GM08714 (cell line): ENCODE measurements around the gene SENP7.
"Not testable (repeated sequence)": the region's sequence is repeated elsewhere in the genome, so short reads cannot be mapped to it uniquely, and the experiment has no call there.

Experiments
- H3K4me3 ChIP-seq: fragments of 200-500 bp; sonication (Bioruptor generic); 2 replicates; pipeline ENCODE4 v1.5.1; 2014; ENCODE audit warnings: mild to moderate bottlenecking, low read length, inconsistent platforms
- ZNF274 ChIP-seq: IDR thresholded peaks from 2 replicates; pipeline ENCODE4 v1.6.1; 2012; ENCODE audit warnings: mild to moderate bottlenecking, low read depth, low read length

SENP7 gene

DNA sequence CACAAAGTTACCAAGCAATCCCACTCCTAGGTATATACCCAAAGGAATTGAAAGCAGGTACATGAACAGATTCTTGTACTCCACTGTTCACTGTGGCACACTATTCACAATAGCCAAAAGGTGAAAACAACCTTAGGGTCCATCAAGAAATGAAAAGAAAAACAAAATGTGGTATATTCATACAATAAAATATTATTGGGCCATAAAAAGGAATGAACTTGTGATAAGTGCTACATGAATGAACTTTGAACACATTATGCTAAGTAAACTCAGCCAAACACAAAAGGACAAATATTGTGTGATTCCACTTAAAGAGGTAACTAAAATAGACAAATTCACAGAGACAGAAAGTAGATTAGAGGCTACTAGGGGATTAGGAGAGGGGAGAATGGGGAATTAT lies 137.4 kb downstream of the SENP7 start:
- no peak overlapping the region for H3K4me3 ChIP-seq
- TF ChIP-seq ZNF274, result no peak

DNA sequence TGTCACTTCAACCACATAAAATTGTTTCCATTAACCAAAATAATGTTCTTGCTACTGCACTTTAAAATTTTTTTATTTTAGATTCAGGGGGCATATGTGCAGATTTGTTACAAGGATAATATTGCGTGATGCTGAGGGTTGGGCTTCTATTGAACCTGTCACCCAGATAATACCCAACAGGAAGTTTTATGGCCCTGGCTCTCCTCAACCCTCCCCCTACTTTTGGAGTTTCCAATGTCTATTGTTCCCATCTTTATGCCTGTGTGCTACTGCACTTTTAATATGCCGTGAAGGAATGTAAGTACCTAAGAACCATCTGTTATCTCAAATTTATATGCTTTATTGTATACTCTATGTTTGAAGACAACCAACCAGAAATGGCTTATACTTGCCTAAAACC lies 150.6 kb downstream of the SENP7 start:
- H3K4me3 ChIP-seq, result no peak overlapping the region
- no peak for TF ChIP-seq ZNF274

DNA sequence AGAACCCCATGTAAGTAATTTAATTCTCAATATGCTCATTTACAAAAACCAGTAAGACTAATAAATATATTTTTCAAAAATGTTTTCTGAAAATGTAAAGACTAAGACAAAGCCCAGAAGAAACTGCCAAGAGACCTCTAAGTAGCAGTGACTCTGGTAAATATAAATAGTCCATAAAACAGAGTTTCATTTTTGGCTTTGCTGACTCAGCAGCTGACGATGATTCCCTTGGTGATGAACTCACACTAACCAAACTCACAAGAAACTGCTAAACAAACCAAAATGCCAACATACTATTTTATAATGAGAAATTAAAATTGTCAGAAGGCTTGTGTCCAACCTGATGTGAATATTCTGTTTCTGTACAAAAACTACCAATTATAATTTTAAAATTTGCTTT lies 161.2 kb downstream of the SENP7 start:
- no peak for TF ChIP-seq ZNF274
- H3K4me3 ChIP-seq, result no peak overlapping the region

DNA sequence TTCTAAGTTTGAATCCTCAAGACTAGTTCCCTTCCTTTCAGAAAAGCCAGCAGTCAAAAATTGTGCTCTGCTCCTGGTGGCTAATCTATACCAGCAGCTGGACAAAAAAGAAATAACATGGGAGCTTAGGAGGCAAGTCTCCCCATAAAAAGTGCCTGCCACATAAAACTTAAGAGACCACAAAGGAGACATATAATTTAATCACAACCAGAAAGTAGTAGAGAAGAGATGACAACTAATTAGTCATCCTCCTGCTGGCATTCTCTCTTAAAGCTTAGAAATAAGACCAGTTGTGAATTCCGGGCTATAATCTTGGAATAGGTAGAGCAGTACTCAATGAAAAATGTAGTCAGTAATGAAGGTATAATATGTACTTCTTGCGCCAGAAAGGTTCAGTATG lies 172.4 kb downstream of the SENP7 start:
- TF ChIP-seq ZNF274, result no peak
- H3K4me3 ChIP-seq, result no peak overlapping the region

DNA sequence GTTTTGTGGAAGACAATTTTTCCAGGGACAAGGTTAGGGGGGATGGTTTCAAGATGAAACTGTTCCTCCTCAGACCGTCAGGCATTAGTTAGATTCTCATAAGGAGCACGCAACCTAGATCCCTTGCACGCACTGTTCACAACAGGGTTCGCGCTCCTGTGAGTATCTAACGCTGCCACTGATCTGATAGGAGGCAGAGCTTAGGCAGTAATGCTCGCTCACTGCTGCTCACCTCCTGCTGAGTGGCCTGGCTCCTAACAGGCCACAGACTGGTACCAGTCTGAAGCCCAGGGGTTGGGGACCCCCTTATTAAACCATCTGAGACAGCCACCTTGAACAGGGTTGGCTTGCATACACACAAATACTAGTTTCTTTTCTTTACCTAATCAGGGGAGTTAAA lies 179.1 kb downstream of the SENP7 start:
- TF ChIP-seq ZNF274, result no peak
- no peak overlapping the region for H3K4me3 ChIP-seq

DNA sequence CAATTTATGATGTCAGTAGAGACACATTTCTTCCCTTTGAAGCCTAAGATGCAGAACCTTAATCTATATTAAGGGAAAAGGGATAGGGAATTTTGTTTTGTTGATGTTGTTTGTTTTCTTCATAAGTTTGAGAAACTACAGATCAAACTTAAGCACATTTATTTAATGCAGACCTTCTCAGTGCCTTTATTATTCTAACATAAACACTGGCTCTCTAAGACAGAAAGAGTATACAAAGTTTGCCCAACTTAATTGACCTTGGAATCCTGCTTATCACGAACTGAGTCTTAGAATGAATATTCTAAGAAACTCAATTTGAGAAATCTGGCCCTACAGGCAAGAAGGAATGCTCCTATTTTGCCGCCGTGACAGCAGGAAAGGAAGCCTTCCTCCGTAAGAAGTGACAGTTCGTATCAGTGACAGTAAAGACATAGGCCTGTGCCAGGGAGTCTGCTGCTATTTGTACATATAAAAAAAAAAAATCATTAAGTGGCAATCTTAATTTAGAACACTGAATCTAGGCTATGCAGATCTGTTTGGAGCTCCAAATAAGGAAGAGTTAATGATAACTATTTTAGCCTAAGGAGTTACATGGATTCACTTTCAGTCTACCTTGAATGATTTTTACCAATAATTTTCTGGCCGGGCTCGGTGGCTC lies 183.9 kb downstream of the SENP7 start:
- TF ChIP-seq ZNF274, result no peak
- no peak overlapping the region for H3K4me3 ChIP-seq

DNA sequence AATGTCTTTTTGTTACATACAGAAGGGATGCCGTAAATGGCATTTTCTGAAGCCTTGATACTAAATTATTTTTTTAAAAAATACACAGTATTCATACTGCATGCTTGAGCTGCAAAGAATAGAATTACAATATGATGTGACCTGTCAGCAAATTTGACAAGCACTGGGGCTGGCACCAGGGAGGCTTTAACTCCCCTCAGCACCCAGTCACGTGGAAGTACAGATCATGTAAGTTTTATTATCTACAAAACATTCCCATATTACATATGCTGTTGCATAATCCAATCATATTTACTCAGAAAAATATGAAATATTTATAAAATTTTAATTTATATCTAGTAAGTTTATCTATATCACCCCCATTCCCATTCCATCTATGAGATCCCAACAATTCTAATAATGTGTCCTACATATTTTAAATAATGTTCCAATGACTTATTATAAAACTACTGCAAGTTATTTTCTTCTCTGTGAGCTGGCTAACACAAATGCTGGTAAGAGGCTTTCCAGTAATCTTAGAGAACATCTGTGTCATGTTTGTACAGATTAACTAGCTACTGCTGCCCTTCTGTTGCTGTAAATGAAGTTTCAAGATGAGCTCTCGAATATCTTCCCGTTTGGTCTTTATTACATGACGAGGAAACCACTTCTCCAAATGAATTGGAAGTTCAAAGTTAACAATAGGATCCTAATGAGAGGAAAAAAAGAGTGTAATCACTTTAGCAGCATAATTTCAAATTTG lies 187.4 kb downstream of the SENP7 start:
- no peak for TF ChIP-seq ZNF274
- no peak overlapping the region for H3K4me3 ChIP-seq

DNA sequence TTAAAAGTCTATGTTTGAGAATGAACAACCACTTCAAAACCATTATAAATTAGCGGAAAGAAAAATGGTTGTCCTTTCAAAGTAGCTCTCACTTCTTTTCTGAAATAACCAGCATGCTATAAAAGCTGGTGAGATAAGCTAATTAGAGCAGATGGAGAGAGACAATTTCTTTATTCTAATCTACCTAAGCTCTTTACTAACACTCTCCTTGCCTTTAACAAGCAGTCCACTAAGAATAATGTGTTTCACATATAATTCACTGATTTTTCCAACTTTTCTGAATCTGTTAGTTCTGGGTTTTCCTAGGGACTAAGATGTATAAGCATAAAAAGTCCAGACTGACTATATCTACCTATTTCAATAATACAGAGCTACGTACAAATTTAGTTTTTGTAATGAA lies 192.5 kb downstream of the SENP7 start, which contains the start of gene IMPG2:
Gene IMPG2, minus strand, starts transcription at position 101 of the 400 bp plus-strand sequence. CDS start 203 bp downstream, outside the sequence.
- TF ChIP-seq ZNF274, result no peak
- no peak within 1 kb of the TSS for H3K4me3 ChIP-seq

DNA sequence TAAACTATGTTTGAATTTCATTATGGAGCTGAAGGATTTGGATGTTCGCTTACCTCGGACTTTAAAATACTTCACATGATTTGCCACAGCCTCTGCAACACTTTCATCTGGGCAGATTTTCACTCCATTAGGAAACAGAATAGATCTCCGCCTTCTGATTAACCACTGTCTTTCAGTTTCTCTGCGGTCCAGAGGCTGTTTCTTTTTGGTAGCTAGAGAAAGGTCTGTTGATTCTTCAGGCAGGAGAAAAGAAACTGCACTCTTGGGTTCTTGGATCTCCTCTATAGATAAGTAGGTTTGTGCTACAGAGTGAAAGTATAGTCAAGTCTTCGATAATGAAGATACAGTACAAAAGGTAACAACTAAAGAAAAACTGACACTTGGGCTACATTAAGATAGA lies 193.5 kb downstream of the SENP7 start:
- TF ChIP-seq ZNF274, result no peak
- H3K4me3 ChIP-seq, result no peak overlapping the region

DNA sequence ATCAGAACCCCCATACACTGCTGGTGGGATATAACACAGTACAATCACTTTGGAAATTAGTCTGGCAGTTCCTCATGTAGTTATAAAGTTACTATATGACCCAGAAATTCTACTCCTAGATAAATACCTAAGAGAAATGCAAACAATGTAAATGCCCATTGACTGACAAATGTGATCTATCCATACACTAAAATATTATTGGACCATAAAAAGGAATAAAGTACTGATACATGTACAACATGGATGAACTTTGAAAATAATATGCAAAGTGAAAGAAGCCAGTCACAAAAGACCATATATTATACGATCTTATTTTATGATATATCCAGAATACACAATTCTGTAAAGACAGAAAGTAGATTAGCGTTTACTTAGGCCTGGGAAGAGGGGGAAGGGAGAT lies 200.5 kb downstream of the SENP7 start:
- TF ChIP-seq ZNF274, result no peak

DNA sequence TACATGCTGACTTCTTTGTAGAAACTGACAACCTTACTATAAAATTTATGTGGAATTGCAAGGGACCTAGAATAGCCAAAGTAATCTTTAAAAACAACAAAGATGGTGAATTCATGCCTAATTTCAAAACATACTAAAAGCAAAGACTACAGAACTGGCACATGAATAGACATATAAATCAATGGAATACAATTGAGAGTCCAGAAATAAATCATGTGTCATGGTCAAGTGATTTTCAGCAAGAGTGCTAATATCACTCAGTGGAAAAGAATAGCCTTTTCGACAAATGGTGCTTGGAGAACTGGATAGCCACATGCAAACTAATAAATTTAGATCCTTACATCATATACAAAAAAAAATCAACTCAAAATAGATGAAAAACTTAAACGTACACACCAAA lies 201.3 kb downstream of the SENP7 start:
- no peak overlapping the region for H3K4me3 ChIP-seq
- TF ChIP-seq ZNF274, result no peak

More for the DNA sequence above, 200.5 kb downstream of the SENP7 start:
- H3K4me3 ChIP-seq, result no peak overlapping the region

DNA sequence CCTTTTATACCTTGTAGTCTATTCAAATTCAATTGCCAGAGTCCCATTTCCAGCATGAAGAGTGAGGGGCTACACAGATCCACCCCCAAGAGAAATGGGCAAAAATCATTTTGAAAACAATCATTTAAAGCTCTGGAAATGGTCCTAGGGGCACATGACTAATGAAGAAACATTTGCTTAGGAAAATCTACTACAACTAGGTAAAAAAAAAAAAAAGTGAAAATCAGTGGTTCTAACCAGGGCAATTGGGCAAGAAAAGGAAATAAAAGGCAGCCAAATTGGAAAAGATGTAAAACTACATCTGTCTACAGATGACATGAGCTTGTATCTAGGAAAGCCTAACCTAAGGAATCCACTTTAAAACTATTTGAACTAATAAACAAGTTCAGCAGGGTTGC lies 202.0 kb downstream of the SENP7 start:
- TF ChIP-seq ZNF274, result no peak

DNA sequence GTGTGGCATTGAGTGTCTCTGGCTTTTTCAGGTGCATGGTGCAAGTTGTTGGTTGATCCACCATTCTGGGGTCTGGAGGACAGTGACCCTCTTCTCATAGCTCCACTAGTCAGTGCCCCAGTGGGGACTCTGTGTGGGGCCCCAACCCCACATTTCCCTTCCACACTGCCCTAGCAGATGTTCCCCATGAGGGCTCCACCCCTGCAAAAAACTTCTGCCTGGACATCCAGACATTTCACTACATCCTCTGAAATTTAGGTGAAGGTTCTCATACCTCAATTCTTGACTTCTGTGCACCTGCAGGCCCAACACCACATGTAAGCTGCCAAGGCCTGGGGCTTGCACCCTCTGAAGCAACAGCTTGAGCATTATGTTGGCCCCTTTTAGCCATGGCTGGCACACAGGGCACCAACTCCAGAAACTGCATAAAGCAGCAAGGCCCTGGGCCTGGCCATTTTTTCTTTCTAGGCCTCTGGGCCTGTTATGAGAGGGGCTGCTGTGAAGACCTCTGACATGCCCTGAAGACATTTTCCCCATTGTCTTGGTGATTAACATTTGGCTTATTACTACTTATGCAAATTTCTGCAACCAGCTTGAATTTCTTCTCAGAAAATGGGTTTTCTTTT lies 204.8 kb downstream of the SENP7 start:
- not testable (repeated sequence) for H3K4me3 ChIP-seq

More for the DNA sequence above, 202.0 kb downstream of the SENP7 start:
- no peak overlapping the region for H3K4me3 ChIP-seq

DNA sequence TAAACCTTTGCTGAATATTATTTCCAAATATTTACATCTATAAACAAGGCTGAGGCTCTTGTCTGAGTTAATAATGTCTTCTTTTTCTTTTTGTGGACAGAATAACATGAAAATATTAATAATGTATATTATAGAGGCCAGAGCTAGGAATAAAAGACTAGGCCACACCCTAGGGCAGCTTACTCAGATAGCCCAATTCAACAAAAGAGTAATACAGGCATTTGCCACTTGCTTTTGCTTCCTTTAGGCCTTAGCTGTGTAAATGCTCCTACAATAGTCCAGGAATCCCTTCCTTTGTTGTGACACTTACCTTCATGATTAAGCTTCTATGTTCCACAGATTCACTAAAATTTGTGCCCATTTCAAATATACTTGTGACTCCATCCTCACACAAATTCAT lies 209.2 kb downstream of the SENP7 start:
- no peak overlapping the region for H3K4me3 ChIP-seq
- TF ChIP-seq ZNF274, result no peak
